Suprapubic skin (tissue), 4 donors: Measurements from ENCODE around the gene DKK3. TPM values are rescaled to one million over a fixed set of nuclear protein-coding genes. Genes with fewer than 3 reads are reported as not detected.

ENCODE experiments used
- DNase-seq, 2 donors: peaks; one replicate each; pipeline ENCODE4 v3.0.0-alpha.2; 2019; ENCODE audit warnings: low spot score in 2 of 2
- H3K27ac ChIP-seq: fragments of 200-600 bp; sonication (generic); one replicate; pipeline ENCODE4 v1.5.1; 2019
- H3K27me3 ChIP-seq: fragments of 200-600 bp; sonication (generic); one replicate; pipeline ENCODE4 v1.5.1; 2019
- H3K36me3 ChIP-seq: fragments of 200-600 bp; sonication (generic); one replicate; pipeline ENCODE4 v1.5.1; 2019
- H3K4me1 ChIP-seq: fragments of 200-600 bp; sonication (generic); one replicate; pipeline ENCODE4 v1.5.1; 2019
- H3K4me3 ChIP-seq: fragments of 200-600 bp; sonication (generic); one replicate; pipeline ENCODE4 v1.5.1; 2019; ENCODE audit warnings: mild to moderate bottlenecking
- H3K9me3 ChIP-seq: fragments of 200-600 bp; sonication (generic); one replicate; pipeline ENCODE4 v1.5.1; 2019
- CTCF ChIP-seq, 2 donors: fragments of 200-600 bp in 1 of 2; fragments of 450-650 bp in 1 of 2; sonication (generic) in 1 of 2; IDR thresholded peaks; one replicate each; pipeline ENCODE4 v1.5.1; 2016 to 2019; ENCODE audit warnings: antibody characterized with exemption in 2 of 2, mild to moderate bottlenecking in 1 of 2, moderate library complexity in 1 of 2
- EP300 ChIP-seq: sonication (generic); formaldehyde crosslinking; IDR thresholded peaks from one replicate; pipeline ENCODE4 v1.6.1; 2017; ENCODE audit warnings: antibody characterized with exemption
- POLR2A ChIP-seq, 2 donors: fragments of 450-650 bp; IDR thresholded peaks; one replicate each; pipeline ENCODE4 v1.6.1; 2017; ENCODE audit warnings: antibody characterized with exemption in 2 of 2, mild to moderate bottlenecking in 2 of 2, moderate library complexity in 2 of 2
- POLR2AphosphoS5 ChIP-seq, 3 donors: sonication (generic); formaldehyde crosslinking; IDR thresholded peaks; one replicate each; pipeline ENCODE4 v1.6.1; 2017; ENCODE audit warnings: antibody characterized with exemption in 3 of 3
- WGBS: methylation state at CpG from one replicate; pipeline ENCODE4 v1.1.5; 2018; 5-methylcytosine and 5-hydroxymethylcytosine counted together
- total RNA-seq, 4 donors: library from RNA; depleted of rRNA; stranded (reverse); fragments of >200 nt; gene quantifications; one replicate each; pipeline ENCODE4 v1.1.0, GENCODE V29; 2016

Gene DKK3
- total RNA-seq, 4 donors from 2014 or later: 105 to 152 (median 137) TPM

GRCh38 chr11:12019866-12020416 lies 11.5 kb upstream of the DKK3 start:
- no peak for TF ChIP-seq POLR2A (IDR thresholded peaks at IDR 0.05)
- no peak for TF ChIP-seq EP300
- DNase-seq: no peak
- Histone ChIP-seq H3K4me3 (no peak overlapping the region), H3K36me3 (no peaks in the 10 kb centered on the region), H3K9me3 (no peaks in the 10 kb centered on the region), H3K4me1 (peaks cover 35% of the 10 kb centered on the region), H3K27ac (peak overlapping the region; percentile 21), H3K27me3 (no peaks in the 10 kb centered on the region)
- WGBS: 22% methylated on average over 3 of the region's 3 CpGs

GRCh38 chr11:12019337-12019736 lies 10.9 kb upstream of the DKK3 start:
- Histone ChIP-seq H3K4me1 (peaks cover 35% of the 10 kb centered on the region), H3K27me3 (no peaks in the 10 kb centered on the region), H3K9me3 (no peaks in the 10 kb centered on the region), H3K36me3 (no peaks in the 10 kb centered on the region), H3K4me3 (no peak overlapping the region), H3K27ac (peak overlapping the region; percentile 21)
- TF ChIP-seq POLR2A (IDR thresholded peaks at IDR 0.05) (no peak), EP300 (no peak), POLR2AphosphoS5 (IDR thresholded peaks at IDR 0.05) (no peak)
- DNase-seq: no peak
- 33% methylated on average over 9 of the region's 9 CpGs for WGBS

GRCh38 chr11:12017865-12018453 lies 9.5 kb upstream of the DKK3 start:
- Histone ChIP-seq H3K27ac (peak overlapping the region; percentile 11), H3K4me1 (peaks cover 35% of the 10 kb centered on the region), H3K4me3 (no peak overlapping the region), H3K9me3 (no peaks in the 10 kb centered on the region), H3K36me3 (no peaks in the 10 kb centered on the region), H3K27me3 (no peaks in the 10 kb centered on the region)
- WGBS: 77% methylated on average over 3 of the region's 3 CpGs
- no peak for DNase-seq
- no peak for TF ChIP-seq POLR2A (IDR thresholded peaks at IDR 0.05)
- TF ChIP-seq CTCF (IDR thresholded peaks at IDR 0.05): no peak
- TF ChIP-seq EP300: no peak
- TF ChIP-seq POLR2AphosphoS5 (IDR thresholded peaks at IDR 0.05): no peak

GRCh38 chr11:12017243-12017678 lies 8.8 kb upstream of the DKK3 start:
- no peak for DNase-seq
- no peak overlapping the region for H3K4me3 ChIP-seq
- H3K27ac ChIP-seq: peak overlapping the region; percentile 11
- peaks cover 35% of the 10 kb centered on the region for H3K4me1 ChIP-seq
- H3K36me3 ChIP-seq: no peaks in the 10 kb centered on the region
- no peaks in the 10 kb centered on the region for H3K27me3 ChIP-seq
- no peak for TF ChIP-seq POLR2A (IDR thresholded peaks at IDR 0.05)
- no peak for TF ChIP-seq POLR2AphosphoS5 (IDR thresholded peaks at IDR 0.05)
- no peak for TF ChIP-seq CTCF (IDR thresholded peaks at IDR 0.05)
- TF ChIP-seq EP300: no peak
- no peaks in the 10 kb centered on the region for H3K9me3 ChIP-seq
- WGBS: 54% methylated on average over 5 of the region's 5 CpGs

- Histone ChIP-seq H3K9me3 (no peaks in the 10 kb centered on the region), H3K4me1 (peaks cover 34% of the 10 kb centered on the region), H3K27ac (no peak overlapping the region), H3K4me3 (no peak overlapping the region), H3K27me3 (no peaks in the 10 kb centered on the region), H3K36me3 (no peaks in the 10 kb centered on the region)
- WGBS: 90% methylated on average over 2 of the region's 2 CpGs
- peak in 1 of 2 donors; percentile 23 for DNase-seq
- no peak for TF ChIP-seq CTCF (IDR thresholded peaks at IDR 0.05)
- no peak for TF ChIP-seq POLR2AphosphoS5 (IDR thresholded peaks at IDR 0.05)
- TF ChIP-seq POLR2A (IDR thresholded peaks at IDR 0.05): no peak
- no peak for TF ChIP-seq EP300
These were observed 7.8 kb upstream of the DKK3 start for GRCh38 chr11:12016246-12016645.

- H3K36me3 ChIP-seq: no peaks in the 10 kb centered on the region
- H3K9me3 ChIP-seq: no peaks in the 10 kb centered on the region
- no peaks in the 10 kb centered on the region for H3K27me3 ChIP-seq
- no peak for TF ChIP-seq POLR2AphosphoS5 (IDR thresholded peaks at IDR 0.05)
- TF ChIP-seq EP300: no peak
- no peak for TF ChIP-seq POLR2A (IDR thresholded peaks at IDR 0.05)
- H3K4me3 ChIP-seq: no peak overlapping the region
- H3K4me1 ChIP-seq: peaks cover 27% of the 10 kb centered on the region
- H3K27ac ChIP-seq: no peak overlapping the region
- no peak for DNase-seq
These were observed 7.1 kb upstream of the DKK3 start for GRCh38 chr11:12015486-12015885.
